ENCODE data around the gene BUB3.

DNA sequence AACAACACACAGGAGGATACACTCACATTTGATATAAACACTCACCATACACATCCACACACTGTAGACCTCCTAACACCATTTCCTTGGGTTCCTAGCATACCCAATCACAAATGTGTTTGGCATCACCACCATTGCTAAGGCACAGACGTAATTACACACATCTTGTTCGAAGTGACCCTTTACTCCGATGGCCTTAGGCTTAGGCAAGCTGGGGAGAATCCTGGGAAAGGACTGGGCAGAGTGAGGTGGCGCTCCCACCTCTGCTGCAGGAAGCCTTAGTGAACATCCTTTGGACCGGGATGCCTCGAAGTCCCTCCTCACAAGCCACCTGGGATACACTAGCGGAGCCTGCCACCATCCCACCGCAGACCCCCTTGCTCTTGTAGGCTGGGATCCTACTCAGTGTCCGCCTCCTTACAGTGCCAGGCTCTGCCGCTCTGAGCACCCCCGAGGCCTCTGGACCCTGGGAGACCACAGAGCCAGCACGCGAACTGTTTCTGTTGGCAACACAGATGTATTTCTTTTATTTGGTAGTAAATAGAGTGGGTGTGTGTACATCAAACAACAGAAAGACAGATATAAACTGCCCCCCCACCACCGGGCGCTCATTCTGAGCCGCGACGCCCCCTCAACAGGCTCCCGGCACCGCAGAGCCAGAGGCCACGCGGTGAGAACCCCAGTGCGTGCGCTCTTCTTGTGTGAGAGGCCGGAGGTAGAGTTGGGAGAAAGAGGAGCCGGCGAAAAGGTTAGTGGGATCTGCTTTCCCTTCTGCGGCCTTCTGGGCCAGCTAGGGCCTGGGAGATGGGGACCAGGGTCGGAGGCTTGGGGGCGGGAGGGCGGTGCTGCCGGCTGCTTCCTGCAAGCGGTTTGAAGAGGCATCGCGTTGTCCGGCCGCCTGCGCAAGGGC is 12.2 kb upstream of the BUB3 start:
- TF ChIP-seq, protein P1, sequence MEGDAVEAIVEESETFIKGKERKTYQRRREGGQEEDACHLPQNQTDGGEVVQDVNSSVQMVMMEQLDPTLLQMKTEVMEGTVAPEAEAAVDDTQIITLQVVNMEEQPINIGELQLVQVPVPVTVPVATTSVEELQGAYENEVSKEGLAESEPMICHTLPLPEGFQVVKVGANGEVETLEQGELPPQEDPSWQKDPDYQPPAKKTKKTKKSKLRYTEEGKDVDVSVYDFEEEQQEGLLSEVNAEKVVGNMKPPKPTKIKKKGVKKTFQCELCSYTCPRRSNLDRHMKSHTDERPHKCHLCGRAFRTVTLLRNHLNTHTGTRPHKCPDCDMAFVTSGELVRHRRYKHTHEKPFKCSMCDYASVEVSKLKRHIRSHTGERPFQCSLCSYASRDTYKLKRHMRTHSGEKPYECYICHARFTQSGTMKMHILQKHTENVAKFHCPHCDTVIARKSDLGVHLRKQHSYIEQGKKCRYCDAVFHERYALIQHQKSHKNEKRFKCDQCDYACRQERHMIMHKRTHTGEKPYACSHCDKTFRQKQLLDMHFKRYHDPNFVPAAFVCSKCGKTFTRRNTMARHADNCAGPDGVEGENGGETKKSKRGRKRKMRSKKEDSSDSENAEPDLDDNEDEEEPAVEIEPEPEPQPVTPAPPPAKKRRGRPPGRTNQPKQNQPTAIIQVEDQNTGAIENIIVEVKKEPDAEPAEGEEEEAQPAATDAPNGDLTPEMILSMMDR (IDR thresholded peaks at IDR 0.05; ENCODE audit: low read length) = no peak
- TF ChIP-seq EZH2 (IDR thresholded peaks at IDR 0.05; ENCODE audit: borderline replicate concordance, low read length) = no peak
